GM12892 (cell line): ENCODE data around the gene ATP10D.

ENCODE experiments used
- POLR2A ChIP-seq: IDR thresholded peaks from 2 replicates; pipeline ENCODE4 v1.6.1; 2011; ENCODE audit warnings: low read depth, low read length, control low read depth
- POLR2AphosphoS5 ChIP-seq: IDR thresholded peaks from 2 replicates; pipeline ENCODE4 v1.6.1; 2011; ENCODE audit warnings: low read depth, low read length, control low read depth
- TAF1 ChIP-seq: IDR thresholded peaks from 2 replicates; pipeline ENCODE4 v1.6.1; 2011; ENCODE audit warnings: low read depth, mild to moderate bottlenecking, control low read depth, low read length, borderline replicate concordance

- no peak for TF ChIP-seq TAF1
- no peak for TF ChIP-seq POLR2A
- TF ChIP-seq POLR2AphosphoS5 = no peak
Observed at GRCh38 chr4:47621181-47621580, 136.1 kb downstream of the ATP10D start.
